ENCODE data around the gene LY6G6F.

DNA sequence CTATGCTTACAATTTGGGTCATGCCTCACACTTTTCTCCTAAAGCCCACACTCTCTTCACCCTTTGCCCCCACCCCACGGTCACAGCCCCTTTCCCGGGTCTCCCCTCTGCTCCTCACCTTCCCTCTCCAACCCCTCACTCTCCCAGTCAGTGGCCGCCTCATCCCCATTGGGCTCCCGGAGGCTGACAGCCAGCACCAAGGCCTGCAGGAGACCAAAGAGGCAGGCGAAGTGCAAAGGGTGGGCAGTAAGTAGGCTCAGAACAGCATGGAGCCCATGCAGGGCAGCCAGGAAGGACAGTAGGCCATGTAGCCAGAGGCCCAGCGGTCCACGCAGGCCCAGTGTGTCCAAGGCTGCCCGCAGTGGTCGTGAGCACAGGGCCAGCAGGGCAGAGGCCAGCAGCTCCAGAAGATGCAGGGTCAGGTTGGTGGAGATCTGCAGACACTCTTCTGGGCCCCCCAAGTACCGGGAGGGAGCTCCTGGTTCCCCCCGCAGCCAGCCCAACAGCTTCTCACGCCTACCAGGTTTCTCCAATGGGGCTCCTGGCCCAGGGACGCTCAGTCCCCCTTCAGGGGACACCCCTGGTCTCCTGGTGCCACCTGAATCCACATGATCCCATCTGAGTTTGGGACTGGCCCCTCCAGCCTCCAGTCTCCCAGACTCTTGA is 47.5 kb upstream of the LY6G6F start:
- TF ChIP-seq SUZ12 (IDR thresholded peaks at IDR 0.05; ENCODE audit: extremely low read depth, insufficient read depth, insufficient read length) (no peak), YY1 (IDR thresholded peaks at IDR 0.05; ENCODE audit: insufficient read depth, insufficient read length) (no peak), ZNF274 (IDR thresholded peaks at IDR 0.05; ENCODE audit: low read depth, low read length) (no peak)
